ENCODE results near the gene PLBD2. TPM values are rescaled to one million over a fixed set of nuclear protein-coding genes. Genes with fewer than 3 reads are reported as not detected.

PLBD2 gene, protein sequence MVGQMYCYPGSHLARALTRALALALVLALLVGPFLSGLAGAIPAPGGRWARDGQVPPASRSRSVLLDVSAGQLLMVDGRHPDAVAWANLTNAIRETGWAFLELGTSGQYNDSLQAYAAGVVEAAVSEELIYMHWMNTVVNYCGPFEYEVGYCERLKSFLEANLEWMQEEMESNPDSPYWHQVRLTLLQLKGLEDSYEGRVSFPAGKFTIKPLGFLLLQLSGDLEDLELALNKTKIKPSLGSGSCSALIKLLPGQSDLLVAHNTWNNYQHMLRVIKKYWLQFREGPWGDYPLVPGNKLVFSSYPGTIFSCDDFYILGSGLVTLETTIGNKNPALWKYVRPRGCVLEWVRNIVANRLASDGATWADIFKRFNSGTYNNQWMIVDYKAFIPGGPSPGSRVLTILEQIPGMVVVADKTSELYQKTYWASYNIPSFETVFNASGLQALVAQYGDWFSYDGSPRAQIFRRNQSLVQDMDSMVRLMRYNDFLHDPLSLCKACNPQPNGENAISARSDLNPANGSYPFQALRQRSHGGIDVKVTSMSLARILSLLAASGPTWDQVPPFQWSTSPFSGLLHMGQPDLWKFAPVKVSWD
- total RNA-seq (2022; extraction: Qiagen RNA extraction; ENCODE audit: low read depth) = 26.5 to 38.3 TPM (median 29.7 TPM) in 5 replicates

DNA sequence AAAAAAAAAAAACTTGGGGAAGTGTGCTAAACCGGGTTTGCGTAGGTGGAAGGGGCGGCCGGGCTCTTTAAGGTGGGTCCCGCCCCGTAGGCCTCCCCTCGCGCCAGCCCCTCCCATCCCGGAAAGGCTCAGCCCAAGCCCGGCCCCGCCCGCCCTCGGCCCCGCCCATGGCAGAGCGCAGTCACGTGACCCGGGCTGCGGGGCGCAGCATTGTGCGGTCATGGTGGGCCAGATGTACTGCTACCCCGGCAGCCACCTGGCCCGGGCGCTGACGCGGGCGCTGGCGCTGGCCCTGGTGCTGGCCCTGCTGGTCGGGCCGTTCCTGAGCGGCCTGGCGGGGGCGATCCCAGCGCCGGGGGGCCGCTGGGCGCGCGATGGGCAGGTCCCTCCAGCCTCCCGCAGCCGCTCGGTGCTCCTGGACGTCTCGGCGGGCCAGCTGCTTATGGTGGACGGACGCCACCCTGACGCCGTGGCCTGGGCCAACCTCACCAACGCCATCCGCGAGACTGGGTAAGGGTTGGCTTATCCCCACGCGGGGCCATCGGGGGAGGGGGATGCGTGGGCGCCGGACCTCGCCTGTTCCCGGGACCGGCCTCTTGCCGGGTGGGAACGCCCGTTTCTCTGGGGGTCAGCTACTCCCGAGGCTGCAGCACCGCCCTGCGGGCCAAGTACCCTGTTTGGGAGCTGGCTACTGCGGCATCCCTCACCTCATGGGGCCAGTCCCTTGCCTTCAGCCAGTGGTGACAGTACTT lies at the start of gene PLBD2:
Gene PLBD2, plus strand, starts transcription at position 207 of the 752 bp plus-strand sequence. Its CDS starts 14 bp downstream, at position 221.

DNA sequence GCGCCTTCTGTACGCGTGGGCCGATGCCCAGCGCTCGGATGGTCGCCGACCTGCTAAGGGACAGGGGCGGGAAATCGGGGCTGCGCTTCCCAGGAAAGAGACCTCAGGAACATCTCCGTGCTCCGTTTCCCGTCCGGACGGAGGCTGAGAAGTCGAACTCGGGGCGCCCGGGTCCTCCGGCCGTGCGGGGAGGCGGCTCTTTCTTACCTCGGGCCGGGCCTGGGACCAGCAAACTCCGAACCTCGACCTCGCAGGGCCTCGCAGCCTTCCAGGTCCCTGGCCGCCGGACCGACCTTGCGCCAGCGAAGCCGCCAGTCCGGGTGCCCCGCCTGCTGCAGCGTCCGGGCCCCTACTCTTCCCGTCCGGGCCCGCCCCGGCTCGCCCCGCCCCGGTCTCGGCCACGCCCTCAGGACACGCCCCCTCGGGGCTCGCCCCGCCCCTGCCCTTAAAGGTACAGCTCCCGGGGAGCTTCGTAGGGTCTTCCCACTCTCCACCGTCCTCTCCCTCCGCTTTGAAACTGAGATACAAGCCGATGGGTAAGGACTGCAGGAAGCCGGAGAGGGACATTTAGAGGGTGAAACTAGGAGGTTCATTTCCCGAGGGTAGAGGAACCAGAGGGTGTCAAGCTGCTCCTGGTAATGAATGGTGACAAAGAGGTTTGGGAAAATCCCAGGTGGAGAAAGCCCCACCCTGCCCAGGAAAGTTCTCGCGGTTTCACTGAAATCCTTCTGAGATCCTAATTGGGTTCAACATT lies 23.4 kb upstream of the PLBD2 start, which contains the start of gene SLC8B1:
Gene SLC8B1, minus strand, starts transcription at position 324 of the 754 bp plus-strand sequence. CDS start 2,231 bp downstream, outside the sequence.

DNA sequence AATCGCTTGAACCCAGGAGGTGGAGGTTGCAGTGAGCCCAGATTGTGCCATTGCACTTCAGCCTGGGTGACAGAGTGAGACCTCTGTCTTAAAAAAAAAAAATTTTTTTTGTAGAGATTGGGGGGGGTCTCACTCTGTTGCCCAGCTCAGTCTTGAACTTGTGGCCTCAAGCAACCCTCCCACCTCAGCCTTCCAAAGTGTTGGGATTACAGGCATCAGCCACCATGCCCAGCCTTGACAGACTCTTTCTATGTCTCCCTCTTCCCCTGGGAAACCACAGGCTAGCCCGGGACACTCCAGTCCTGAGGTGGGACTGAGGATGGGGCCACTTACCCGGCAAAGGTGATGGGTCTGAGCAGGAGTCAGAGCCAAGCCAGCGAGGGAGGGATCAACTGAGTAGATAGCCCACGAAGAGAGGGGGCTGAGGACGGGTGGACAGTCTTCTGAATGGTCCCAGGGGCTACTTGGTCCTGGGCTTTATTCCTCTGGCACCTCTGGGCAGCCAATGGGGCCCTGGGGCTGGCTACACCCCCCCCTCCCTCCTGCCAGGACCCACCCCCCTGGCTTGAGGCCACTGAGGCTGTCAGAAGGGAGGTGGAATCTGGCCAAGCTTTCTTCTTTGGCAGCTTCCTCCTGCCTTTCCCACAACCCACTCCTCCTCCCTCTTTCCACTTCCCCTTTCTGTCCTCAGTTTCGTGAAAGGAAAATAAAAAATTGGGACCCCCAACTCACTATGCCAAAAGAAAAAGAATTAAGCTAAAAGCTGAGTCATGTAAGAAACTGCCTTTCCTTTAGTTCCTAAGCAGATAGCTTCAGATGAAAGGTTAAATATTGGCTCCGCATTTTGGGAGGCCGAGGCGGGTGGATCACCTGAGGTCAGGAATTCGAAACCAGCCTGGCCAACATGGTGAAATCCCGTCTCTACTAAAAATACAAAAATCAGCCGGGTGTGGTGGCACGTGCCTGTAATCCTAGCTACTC lies 45.3 kb downstream of the PLBD2 start, which contains the start of gene SDS:
Gene SDS, minus strand, starts transcription at position 453 of the 981 bp plus-strand sequence. CDS start 4,179 bp downstream, outside the sequence.

DNA sequence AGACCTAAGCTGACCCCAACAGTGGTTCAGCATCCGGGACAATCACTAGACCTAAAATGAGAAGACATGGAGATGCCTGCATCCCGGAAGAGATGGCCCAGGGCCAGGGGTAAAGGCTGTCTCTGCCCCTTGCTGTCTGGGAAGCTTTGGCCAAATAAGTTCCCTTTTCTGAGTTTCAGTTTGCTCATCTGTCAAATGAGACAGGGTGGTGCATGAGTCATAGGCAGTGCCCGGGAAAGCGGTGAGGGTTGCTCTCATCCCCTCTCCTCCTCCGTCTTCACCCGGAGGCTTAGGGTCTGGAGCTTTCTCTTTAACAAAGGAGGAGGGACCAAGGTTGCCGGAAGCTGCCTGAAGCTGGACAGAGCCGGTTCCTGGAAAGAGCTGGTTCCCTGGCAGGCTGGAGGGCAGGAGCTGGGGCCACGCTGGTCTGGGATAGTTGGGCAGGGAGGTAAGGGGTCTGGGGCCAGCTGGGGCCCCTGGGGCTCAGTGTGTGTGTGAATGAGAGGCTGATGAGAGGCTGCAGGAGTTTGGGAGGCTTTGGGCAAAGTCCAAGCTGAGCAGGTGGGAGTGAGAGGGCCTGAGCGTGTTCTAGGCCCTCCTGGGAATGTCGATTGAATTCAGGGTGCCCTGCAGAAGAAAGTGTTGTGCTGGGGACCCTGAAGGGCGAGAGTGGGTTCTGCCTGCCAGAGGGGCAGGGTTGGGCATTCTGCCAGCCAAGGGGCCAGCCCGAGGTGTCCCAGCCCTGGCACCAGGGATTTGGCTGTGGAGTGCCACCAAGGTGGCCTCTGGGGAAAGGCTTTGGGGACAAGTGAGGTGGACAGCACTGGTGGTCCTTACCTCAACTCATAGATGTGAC lies 63.9 kb downstream of the PLBD2 start, which contains the start of gene SDSL:
Gene SDSL, plus strand, starts transcription at position 351 of the 856 bp plus-strand sequence. CDS start 5,603 bp downstream, outside the sequence.

Other genes with a start within 250 kb of the PLBD2 start
- 0.19 to 0.62 TPM (median 0.28 TPM) in 5 replicates for gene RASAL1, start 222.8 kb upstream of the PLBD2 start, total RNA-seq (2022; extraction: Qiagen RNA extraction; ENCODE audit: low read depth)
- gene CFAP73, start 208.9 kb upstream of the PLBD2 start, total RNA-seq (2022; extraction: Qiagen RNA extraction; ENCODE audit: low read depth) = 0.11 to 0.15 TPM in 2 of 5 replicates, not detected in the others
- 52.0 to 89.2 TPM (median 82.5 TPM) in 5 replicates for gene DDX54, start 173.1 kb upstream of the PLBD2 start, total RNA-seq (2022; extraction: Qiagen RNA extraction; ENCODE audit: low read depth)
- 27.9 to 38.7 TPM (median 35.9 TPM) in 5 replicates for gene RITA1, start 172.9 kb upstream of the PLBD2 start, total RNA-seq (2022; extraction: Qiagen RNA extraction; ENCODE audit: low read depth)
- 17.8 to 23.3 TPM (median 18.5 TPM) in 5 replicates for gene TPCN1, start 137.1 kb upstream of the PLBD2 start, total RNA-seq (2022; extraction: Qiagen RNA extraction; ENCODE audit: low read depth)
- 7.1 to 10.2 TPM (median 8.5 TPM) in 5 replicates for gene SLC8B1, start 23.5 kb upstream of the PLBD2 start, total RNA-seq (2022; extraction: Qiagen RNA extraction; ENCODE audit: low read depth)
- 0.31 to 0.64 TPM (median 0.54 TPM) in 5 replicates for gene SDS, start 45.3 kb downstream of the PLBD2 start, total RNA-seq (2022; extraction: Qiagen RNA extraction; ENCODE audit: low read depth)
- gene SDSL, start 63.8 kb downstream of the PLBD2 start, total RNA-seq (2022; extraction: Qiagen RNA extraction; ENCODE audit: low read depth) = 21.4 to 28.4 TPM (median 24.1 TPM) in 5 replicates
- gene LHX5, start 113.3 kb downstream of the PLBD2 start, total RNA-seq (2022; extraction: Qiagen RNA extraction; ENCODE audit: low read depth) = 0.02 TPM in 1 of 5 replicates, not detected in the others